HCT116 (cell line): ENCODE measurements around the gene THUMPD2. TPM values are rescaled to one million over a fixed set of nuclear protein-coding genes. Genes with fewer than 3 reads are reported as not detected.

ENCODE experiments used
- ATAC-seq: fragments of 200-7000 bp; cut with Tn5 transposase; 2 replicates; pipeline ENCODE4 v1.9.1; 2020; ENCODE audit warnings: mild to moderate bottlenecking, moderate library complexity
- BruUV-seq: library from RNA; stranded (reverse); fragments of 400-500 nt; replicated peaks from 2 replicates; lab custom pipeline; 2021; lab: Mats Ljungman, UMichigan
- CTCF ChIA-PET: fragments of 300-600 bp; sonication (Branson Sonifier 250); formaldehyde crosslinking; loops from one replicate; lab custom pipeline; 2021; ENCODE audit warnings: antibody characterized with exemption; lab: Charles Lee
- POLR2A ChIA-PET: fragments of 300-600, 350-600 bp; sonication (Branson Sonifier 250); formaldehyde crosslinking; loops from one replicate; lab custom pipeline; 2021; ENCODE audit warnings: antibody characterized with exemption; lab: Charles Lee
- RAD21 ChIA-PET, 2 experiments: fragments of 300-600 bp; sonication (Branson Sonifier 250); formaldehyde crosslinking; loops; one replicate each; lab custom pipeline; 2023; ENCODE audit warnings: low total read pairs in 2 of 2; ENCODE audit not compliant: uncharacterized antibody in 2 of 2, unreplicated experiment in 2 of 2, low non-redundant PET in 1 of 2; lab: Charles Lee
- DNase-seq: peaks from one replicate; pipeline ENCODE4 v3.0.0-alpha.2; 2010; ENCODE audit warnings: low read depth, low spot score
- H2AFZ ChIP-seq: fragments of 200-600 bp; shearing (Covaris generic), sonication (generic); 2 replicates; pipeline ENCODE4 v1.6.1; 2017; ENCODE audit warnings: low read depth, mixed run types, mixed read lengths, antibody characterized with exemption, low read length; ENCODE audit not compliant: poor library complexity, severe bottlenecking
- H3K27ac ChIP-seq: 2 replicates; pipeline ENCODE4 v1.5.1; 2012; ENCODE audit warnings: low read depth, low read length
- H3K27me3 ChIP-seq: fragments of 200-600 bp; sonication (generic); 2 replicates; pipeline ENCODE4 v1.6.1; 2016; ENCODE audit warnings: mixed run types, low read length, mixed read lengths; ENCODE audit not compliant: insufficient read depth
- H3K36me3 ChIP-seq, 2 experiments: fragments of 200-500 bp in 1 of 2; fragments of 200-600 bp in 1 of 2; sonication (Bioruptor generic) in 1 of 2; sonication (generic) in 1 of 2; 2 replicates each; pipeline versions ENCODE4 v1.5.1 to v1.6.1; 2014 to 2016; ENCODE audit warnings: low read length in 2 of 2, inconsistent platforms in 1 of 2, mixed read lengths in 1 of 2, mixed run types in 1 of 2; ENCODE audit not compliant: insufficient read depth in 2 of 2, control insufficient read depth in 1 of 2
- H3K4me1 ChIP-seq, 2 experiments: fragments of 200-600 bp in 1 of 2; sonication (generic) in 1 of 2; 2 replicates each; pipeline versions ENCODE4 v1.5.1 to v1.6.1; 2012 to 2017; ENCODE audit warnings: low read length in 2 of 2, inconsistent platforms in 1 of 2, mild to moderate bottlenecking in 1 of 2, mixed read lengths in 1 of 2, mixed run types in 1 of 2, moderate library complexity in 1 of 2; ENCODE audit not compliant: insufficient read depth in 2 of 2, control insufficient read depth in 1 of 2
- H3K4me2 ChIP-seq: fragments of 200-600 bp; sonication (generic); 2 replicates; pipeline ENCODE4 v1.6.1; 2017; ENCODE audit warnings: mixed run types, low read length, mixed read lengths
- H3K4me3 ChIP-seq, 2 experiments: fragments of 200-600 bp in 1 of 2; sonication (generic) in 1 of 2; replicated peaks in 1 of 2; 2 replicates each; pipeline ENCODE4 v1.5.1; 2011 to 2016; ENCODE audit warnings: low read length in 2 of 2, control low read depth in 1 of 2, low read depth in 1 of 2, mild to moderate bottlenecking in 1 of 2, mixed read lengths in 1 of 2, mixed run types in 1 of 2
- H3K79me2 ChIP-seq: fragments of 200-600 bp; sonication (generic); 2 replicates; pipeline ENCODE4 v1.6.1; 2017; ENCODE audit warnings: mild to moderate bottlenecking, mixed run types, low read length, moderate library complexity, mixed read lengths; ENCODE audit not compliant: insufficient read depth
- H3K9ac ChIP-seq: fragments of 200-600 bp; sonication (generic); 2 replicates; pipeline ENCODE4 v1.6.1; 2016; ENCODE audit warnings: low read length, mixed read lengths
- H3K9me2 ChIP-seq: fragments of 200-600 bp; sonication (generic), shearing (Covaris generic); 2 replicates; pipeline ENCODE4 v1.6.1; 2017; ENCODE audit warnings: mixed run types, mild to moderate bottlenecking, moderate library complexity; ENCODE audit not compliant: insufficient read depth
- H3K9me3 ChIP-seq, 2 experiments: fragments of 200-500 bp in 1 of 2; fragments of 200-600 bp in 1 of 2; sonication (Bioruptor generic) in 1 of 2; sonication (generic) in 1 of 2; 2 replicates each; pipeline ENCODE4 v1.6.1; 2014 to 2017; ENCODE audit warnings: low read length in 2 of 2, mixed read lengths in 2 of 2, inconsistent platforms in 1 of 2, low read depth in 1 of 2, mild to moderate bottlenecking in 1 of 2, mixed run types in 1 of 2, moderate library complexity in 1 of 2; ENCODE audit not compliant: control insufficient read depth in 1 of 2, insufficient read depth in 1 of 2
- H4K20me1 ChIP-seq: fragments of 200-600 bp; sonication (generic), shearing (Covaris generic); 2 replicates; pipeline ENCODE4 v1.6.1; 2017; ENCODE audit warnings: mixed run types, mild to moderate bottlenecking, moderate library complexity; ENCODE audit not compliant: insufficient read depth
- CTCF ChIP-seq, 3 experiments: fragments of 200-600 bp in 1 of 3; sonication (generic) in 1 of 3; IDR thresholded peaks in 2 of 3; conservative IDR thresholded peaks in 1 of 3; 2 replicates each; pipeline ENCODE4 v1.5.1; 2012 to 2017; ENCODE audit warnings: low read depth in 2 of 3, low read length in 2 of 3, antibody characterized with exemption in 1 of 3, borderline replicate concordance in 1 of 3, control low read depth in 1 of 3, mild to moderate bottlenecking in 1 of 3, mixed read lengths in 1 of 3, mixed run types in 1 of 3, moderate library complexity in 1 of 3; ENCODE audit not compliant: insufficient read depth in 1 of 3
- EGR1 ChIP-seq: IDR thresholded peaks from 2 replicates; pipeline ENCODE4 v1.6.1; 2012; ENCODE audit warnings: low read depth
- ELF1 ChIP-seq: IDR thresholded peaks from 2 replicates; pipeline ENCODE4 v1.6.1; 2012; ENCODE audit warnings: low read depth, borderline replicate concordance
- EZH2phosphoT487 ChIP-seq: fragments of 200-600 bp; IDR thresholded peaks from 2 replicates; pipeline ENCODE4 v1.6.1; 2018; ENCODE audit warnings: antibody characterized with exemption, borderline replicate concordance
- FOSL1 ChIP-seq: IDR thresholded peaks from 2 replicates; pipeline ENCODE4 v1.6.1; 2012; ENCODE audit warnings: low read depth
- JUND ChIP-seq: IDR thresholded peaks from 2 replicates; pipeline ENCODE4 v1.6.1; 2012
- POLR2AphosphoS5 ChIP-seq: IDR thresholded peaks from 2 replicates; pipeline ENCODE4 v1.6.1; 2011; ENCODE audit warnings: mild to moderate bottlenecking, low read depth, low read length, moderate library complexity
- RAD21 ChIP-seq: IDR thresholded peaks from 2 replicates; pipeline ENCODE4 v1.6.1; 2012; ENCODE audit warnings: low read depth, mild to moderate bottlenecking
- SIN3A ChIP-seq: IDR thresholded peaks from 2 replicates; pipeline ENCODE4 v1.6.1; 2012; ENCODE audit warnings: low read depth
- SP1 ChIP-seq: IDR thresholded peaks from 2 replicates; pipeline ENCODE4 v1.6.1; 2012; ENCODE audit warnings: low read depth
- TCF7L2 ChIP-seq: IDR thresholded peaks from 2 replicates; pipeline ENCODE4 v1.7.0; 2011; ENCODE audit warnings: borderline replicate concordance, inconsistent platforms; ENCODE audit not compliant: insufficient read depth, insufficient read length; ENCODE audit errors: extremely low read depth
- intact Hi-C: fragments of 100-400 bp; cut with micrococcal nuclease; formaldehyde crosslinking; loops from 2 replicates; pipeline ENCODE4 v1.10.0; 2022
- total RNA-seq: library from RNA; stranded (reverse); gene quantifications from one replicate; pipeline ENCODE4 v1.2.1, GENCODE V29; 2021; ENCODE audit not compliant: unreplicated experiment

The THUMPD2 gene
- total RNA-seq, 1 experiment from 2014 or later: 15.8 TPM

- no peak for TF ChIP-seq EGR1
- TF ChIP-seq SIN3A: no peak
- TF ChIP-seq JUND: no peak
- no peak for TF ChIP-seq POLR2AphosphoS5
- TF ChIP-seq TCF7L2: no peak
- TF ChIP-seq EZH2phosphoT487: no peak
- TF ChIP-seq FOSL1: no peak
- TF ChIP-seq SP1: no peak
- TF ChIP-seq CTCF (IDR thresholded peaks at IDR 0.05 in 2 of 3, conservative IDR thresholded peaks at IDR 0.05 in 1 of 3; ENCODE audit: borderline replicate concordance in 1 of 3, insufficient read depth in 1 of 3, low read depth in 2 of 3, low read length in 2 of 3): no peak
- no peak for TF ChIP-seq RAD21
- no peak for TF ChIP-seq ELF1
- H3K4me2 ChIP-seq: peak overlapping the region; percentile 60
- intact Hi-C loops: no loop called here
- no peaks in the 10 kb centered on the region for H4K20me1 ChIP-seq
- H3K27me3 ChIP-seq: no peaks in the 10 kb centered on the region
- H3K4me1 ChIP-seq: peaks cover 13 to 28% of the 10 kb centered on the region in 2 experiments
- H3K9ac ChIP-seq: no peak overlapping the region
- H3K9me3 ChIP-seq: no peaks in the 10 kb centered on the region
- ATAC-seq (no peak), DNase-seq (no peak)
- peaks cover 2 to 3% of the 10 kb centered on the region in 2 experiments; a peak in 1 of 4 replicates for H3K36me3 ChIP-seq
- peaks cover 14% of the 10 kb centered on the region for H3K79me2 ChIP-seq
- ChIA-PET POLR2A (no interaction called here), CTCF (no interaction called here), RAD21 (no interaction called here)
- no TSS peak for BruUV-seq
- H3K27ac ChIP-seq: no peak overlapping the region; the same call in 1 of the 2 replicates
- peak overlapping the region; percentile 91 for H2AFZ ChIP-seq
- H3K4me3 ChIP-seq: no peak overlapping the region
- H3K9me2 ChIP-seq: no peaks in the 10 kb centered on the region
Observed at GRCh38 chr2:39782591-39782990, 3.5 kb upstream of the THUMPD2 start.
